Measurements from ENCODE around the gene BFSP1. TPM values are rescaled to one million over a fixed set of nuclear protein-coding genes. Genes with fewer than 3 reads are reported as not detected.

BFSP1 gene
- total and polyA plus RNA-seq, 2 of the 8 experiments (the other 6 are each of a cell fraction or from before 2014, with no cell fraction given) = 1.5 to 2.5 TPM

DNA sequence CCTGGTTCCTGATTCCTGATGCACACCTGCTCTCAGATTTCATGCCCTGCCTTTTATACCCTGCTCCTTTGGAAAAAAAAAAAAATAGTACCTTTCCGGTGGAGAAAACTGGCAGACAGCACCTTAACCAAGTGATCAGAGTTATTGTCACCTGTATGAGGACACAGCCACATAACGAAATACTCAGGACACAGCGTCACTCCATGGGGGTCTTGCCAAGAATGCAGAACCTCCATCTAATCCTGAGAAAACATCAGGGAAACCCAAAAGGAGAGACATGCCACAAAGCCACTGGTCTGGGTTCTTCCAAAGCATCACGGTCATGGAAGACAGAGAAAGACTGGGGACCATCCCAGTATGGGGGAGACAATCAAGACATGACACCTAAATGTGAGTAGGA is 29.1 kb downstream of the BFSP1 start:
- Histone ChIP-seq H2AFZ (ENCODE audit: low read length) (no peak overlapping the region), H2AK5ac (ENCODE audit: low read depth, low read length) (no peak overlapping the region), H2BK15ac (ENCODE audit: low read length) (no peak overlapping the region), H2BK12ac (ENCODE audit: low read depth, low read length) (no peak overlapping the region), H3K4me2 (ENCODE audit: insufficient read depth in 1 of 2, low read depth in 2 of 2, low read length in 2 of 2) (no peak overlapping the region), H4K5ac (ENCODE audit: insufficient read length, low read depth, low read length) (no peak overlapping the region), H4K91ac (replicated peaks; ENCODE audit: insufficient read length, low read length) (no peak overlapping the region), H3K79me1 (ENCODE audit: low read depth, low read length) (no peaks in the 10 kb centered on the region), H4K8ac (ENCODE audit: extremely low read depth, insufficient read depth, low read length) (no peak overlapping the region), H2BK120ac (replicated peaks; ENCODE audit: low read depth, low read length) (no peak overlapping the region), H3K27me3 (replicated peaks in 1 of 4; ENCODE audit: control insufficient read depth in 3 of 4, extremely low read depth in 1 of 4, insufficient read depth in 3 of 4, low read length in 3 of 4) (peaks cover 0 to 9% (median 1%) of the 10 kb centered on the region in 4 experiments; a peak in 3 of 7 replicates), H3K23me2 (ENCODE audit: low read depth, low read length) (no peaks in the 10 kb centered on the region), H3K36me3 (ENCODE audit: control insufficient read depth in 2 of 4, insufficient read depth in 4 of 4, low read length in 3 of 4) (no peaks in the 10 kb centered on the region), H3K14ac (ENCODE audit: insufficient read length) (no peak overlapping the region), H3K4me3 (ENCODE audit: extremely low read depth in 1 of 4, insufficient read depth in 2 of 4, low read depth in 3 of 4, low read length in 4 of 4) (no peak overlapping the region), H3K27ac (ENCODE audit: low read depth, low read length) (no peak overlapping the region), H4K20me1 (replicated peaks in 1 of 2; ENCODE audit: control insufficient read depth in 1 of 2, insufficient read depth in 2 of 2, low read length in 2 of 2) (no peaks in the 10 kb centered on the region), H3K18ac (ENCODE audit: extremely low read depth, low read length) (no peak overlapping the region), H3K9me3 (ENCODE audit: insufficient read depth in 2 of 2, low read depth in 1 of 2, low read length in 1 of 2) (no peaks in the 10 kb centered on the region), H3K56ac (replicated peaks; ENCODE audit: insufficient read length, low read depth, low read length) (no peak overlapping the region), H3K79me2 (ENCODE audit: control insufficient read depth in 1 of 2, insufficient read depth in 2 of 2, low read length in 2 of 2) (no peaks in the 10 kb centered on the region), H3K4me1 (replicated peaks in 1 of 4; ENCODE audit: control insufficient read depth in 3 of 4, insufficient read depth in 4 of 4, low read length in 3 of 4) (peaks cover 0 to 10% (median 3%) of the 10 kb centered on the region in 4 experiments; a peak in 4 of 7 replicates), H2BK5ac (ENCODE audit: low read depth, low read length) (no peak overlapping the region), H3K4ac (replicated peaks; ENCODE audit: insufficient read length, low read depth, low read length) (no peak overlapping the region), H3K9ac (replicated peaks in 1 of 4; ENCODE audit: extremely low read depth in 1 of 4, low read depth in 3 of 4, low read length in 3 of 4) (no peak overlapping the region), H2BK20ac (ENCODE audit: low read length) (no peak overlapping the region), H3K23ac (ENCODE audit: insufficient read length) (no peak overlapping the region)
- ChIA-PET POLR2A (ENCODE audit: partially characterized antibody) (no interaction called here), CTCF (ENCODE audit: partially characterized antibody) (interaction anchor here (7.5 kb wide), 1 partner anchor 116 kb away, joined by 114 read pairs; no protein-coding TSS in a partner anchor)
- FAIRE-seq (no peak), DNase-seq (ENCODE audit: low read depth in 1 of 2, low spot score in 2 of 2) (no peak)
- WGBS, 2 experiments (ENCODE audit: extremely low coverage in 1 of 2, insufficient coverage in 1 of 2, insufficient read length in 1 of 2, insufficient replicate concordance in 2 of 2, low coverage in 1 of 2, low lambda C conversion rate in 2 of 2, missing lambda C conversion rate in 1 of 2) = 81% methylated on average over 4 of the region's 4 CpGs; no CpG with 5 or more reads in 1 of the 2 experiments
- TF ChIP-seq SIRT6 (IDR thresholded peaks at IDR 0.05; ENCODE audit: low read length) = no peak
- TF ChIP-seq TEAD4 (IDR thresholded peaks at IDR 0.05; ENCODE audit: low read depth, low read length) = peak; percentile 61
